GM23248 (cell line): ENCODE data around the gene MFRP. TPM values are rescaled to one million over a fixed set of nuclear protein-coding genes. Genes with fewer than 3 reads are reported as not detected.

ENCODE experiments used
- DNase-seq: peaks from one replicate; pipeline ENCODE4 v3.0.0-alpha.2; 2015
- H2AFZ ChIP-seq: fragments of 200-600 bp; sonication (generic); 2 replicates; pipeline ENCODE4 v1.6.1; 2016; ENCODE audit warnings: antibody characterized with exemption
- H3F3A ChIP-seq: fragments of 200-600 bp; sonication (generic); 2 replicates; pipeline ENCODE4 v1.6.1; 2016; ENCODE audit warnings: mild to moderate bottlenecking, antibody characterized with exemption, mixed run types; ENCODE audit not compliant: insufficient read depth
- H3K27ac ChIP-seq: fragments of 200-600 bp; sonication (generic); 2 replicates; pipeline ENCODE4 v1.5.1; 2016; ENCODE audit warnings: mild to moderate bottlenecking
- H3K27me3 ChIP-seq: fragments of 200-600 bp; sonication (generic); replicated peaks from 2 replicates; pipeline ENCODE4 v1.6.1; 2016; ENCODE audit warnings: mild to moderate bottlenecking; ENCODE audit not compliant: insufficient read depth
- H3K36me3 ChIP-seq: fragments of 200-600 bp; sonication (generic); 2 replicates; pipeline ENCODE4 v1.6.1; 2016; ENCODE audit warnings: low read depth, mild to moderate bottlenecking
- H3K4me1 ChIP-seq: fragments of 200-600 bp; sonication (generic); 2 replicates; pipeline ENCODE4 v1.6.1; 2016; ENCODE audit warnings: mild to moderate bottlenecking; ENCODE audit not compliant: insufficient read depth
- H3K4me2 ChIP-seq: fragments of 200-600 bp; sonication (generic); one replicate; pipeline ENCODE4 v1.6.1; 2016; ENCODE audit warnings: mild to moderate bottlenecking; ENCODE audit not compliant: unreplicated experiment
- H3K4me3 ChIP-seq: fragments of 200-600 bp; sonication (generic); 2 replicates; pipeline ENCODE4 v1.5.1; 2016; ENCODE audit warnings: mild to moderate bottlenecking
- H3K79me2 ChIP-seq: fragments of 200-600 bp; sonication (generic); 2 replicates; pipeline ENCODE4 v1.6.1; 2016; ENCODE audit warnings: mild to moderate bottlenecking; ENCODE audit not compliant: insufficient read depth
- H3K9ac ChIP-seq: fragments of 200-600 bp; sonication (generic); 2 replicates; pipeline ENCODE4 v1.6.1; 2016; ENCODE audit warnings: mild to moderate bottlenecking
- H3K9me2 ChIP-seq: fragments of 200-600 bp; sonication (generic); 2 replicates; pipeline ENCODE4 v1.6.1; 2016; ENCODE audit warnings: mixed run types, mild to moderate bottlenecking, moderate library complexity; ENCODE audit not compliant: insufficient read depth
- H3K9me3 ChIP-seq: fragments of 200-600 bp; sonication (generic); one replicate; pipeline ENCODE4 v1.6.1; 2017; ENCODE audit warnings: low read depth
- H4K20me1 ChIP-seq: fragments of 200-600 bp; sonication (generic); 2 replicates; pipeline ENCODE4 v1.6.0; 2016; ENCODE audit not compliant: insufficient read depth
- EZH2 ChIP-seq: fragments of 200-600 bp; sonication (generic); IDR thresholded peaks from 2 replicates; pipeline ENCODE4 v1.6.1; 2018; ENCODE audit warnings: antibody characterized with exemption, mild to moderate bottlenecking; ENCODE audit not compliant: insufficient read depth, poor library complexity, severe bottlenecking
- EZH2phosphoT487 ChIP-seq: fragments of 200-600 bp; sonication (generic); IDR thresholded peaks from 2 replicates; pipeline ENCODE4 v1.6.1; 2018; ENCODE audit warnings: antibody characterized with exemption, moderate library complexity, mild to moderate bottlenecking, low read depth; ENCODE audit not compliant: insufficient read depth
- WGBS, 2 experiments: methylation state at CpG; one replicate each; pipeline ENCODE4 v1.1.6; 2015 to 2017; ENCODE audit warnings: low lambda C conversion rate in 2 of 2, low coverage in 1 of 2; ENCODE audit errors: missing lambda C conversion rate in 2 of 2; 5-methylcytosine and 5-hydroxymethylcytosine counted together
- in situ Hi-C: fragments of 300-500 bp; cut with MboI; formaldehyde crosslinking; loops from 2 replicates; pipeline ENCODE4 v1.15.0; 2020
- polyA plus RNA-seq: library from polyadenylated mRNA; unstranded; fragments of >200 nt; fragmentation: Nextera tagmentation; extraction: Ambion mirVana; gene quantifications from 2 replicates; pipeline ENCODE4 v1.2.1, GENCODE V29; 2016
- total RNA-seq: library from RNA; depleted of rRNA; stranded (reverse); fragments of >200 nt; shearing (Covaris generic); gene quantifications from 2 replicates; pipeline ENCODE4 v1.2.3, GENCODE V29; 2014

The MFRP gene
- total and polyA plus RNA-seq, 2 experiments from 2014 or later, result not detected

DNA sequence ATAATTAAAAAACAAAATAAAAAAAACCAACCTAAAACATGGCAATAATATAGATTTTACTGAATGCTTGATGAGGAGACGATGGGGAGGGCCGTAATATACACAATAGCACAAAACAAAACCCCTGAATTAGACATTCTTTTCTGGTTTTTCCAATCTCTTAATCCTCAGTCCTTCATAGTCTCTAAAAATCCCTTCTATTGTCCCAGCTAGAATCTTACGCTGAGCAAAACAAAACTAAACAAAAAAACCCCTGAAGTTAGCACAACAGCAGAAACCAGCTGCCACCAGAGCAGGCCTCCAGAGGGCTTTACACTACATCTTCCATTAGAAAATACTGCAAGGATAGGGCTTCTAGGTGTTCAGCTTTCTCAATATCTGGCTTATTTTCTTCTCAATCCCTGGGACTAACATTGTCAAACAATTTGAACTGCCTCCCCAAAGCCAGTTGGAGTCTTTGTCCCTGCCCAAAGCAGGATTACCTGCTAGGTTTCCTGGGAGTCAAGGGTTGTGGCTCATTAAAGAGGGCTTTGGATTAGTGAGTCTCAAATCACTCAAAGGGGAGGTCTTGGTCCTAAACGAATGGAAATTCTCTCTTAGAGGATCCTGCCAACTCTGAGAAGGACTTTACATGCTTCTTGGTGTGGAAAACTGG lies 14.3 kb downstream of the MFRP start:
- no peak for TF ChIP-seq EZH2
- TF ChIP-seq EZH2phosphoT487, result no peak
- Histone ChIP-seq H3K36me3 (no peaks in the 10 kb centered on the region), H3K27ac (no peak overlapping the region), H3K4me2 (no peak overlapping the region), H3K9ac (no peak overlapping the region), H3K9me3 (no peaks in the 10 kb centered on the region), H3K79me2 (peaks cover 28% of the 10 kb centered on the region), H3F3A (peaks cover 3% of the 10 kb centered on the region; the same call in 1 of the 2 replicates), H2AFZ (no peak overlapping the region), H3K4me1 (peaks cover 15% of the 10 kb centered on the region; the same call in 1 of the 2 replicates), H4K20me1 (no peaks in the 10 kb centered on the region), H3K9me2 (no peaks in the 10 kb centered on the region), H3K4me3 (no peak overlapping the region), H3K27me3 (no peaks in the 10 kb centered on the region; the same call in 1 of the 2 replicates)
- 70 to 78% methylated on average over 4 of the region's 4 CpGs for WGBS, 2 experiments
- no peak for DNase-seq
- in situ Hi-C loops, result no loop called here

DNA sequence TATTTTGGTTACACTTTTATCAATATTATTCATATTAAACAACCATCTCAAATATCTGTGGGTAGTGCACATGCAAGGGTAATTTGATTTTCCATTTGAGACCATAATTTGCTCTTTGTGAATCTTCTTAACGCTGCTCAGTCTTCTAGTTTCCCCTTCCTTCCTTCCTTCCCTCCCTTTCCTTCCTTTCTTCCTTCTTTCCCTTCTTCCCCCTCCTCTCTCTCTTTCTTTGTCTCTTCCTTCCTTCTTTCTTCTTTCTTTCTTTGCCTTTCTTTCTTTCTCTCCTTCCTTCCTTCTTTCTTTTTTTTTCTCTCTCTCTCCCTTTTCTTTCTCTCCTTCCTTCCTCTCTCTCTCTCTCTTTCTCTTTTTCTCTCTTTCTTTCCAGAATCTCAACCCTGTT lies 16.3 kb downstream of the MFRP start:
- in situ Hi-C loops, result no loop called here
- Histone ChIP-seq H3K4me3 (no peak overlapping the region), H3K4me1 (peaks cover 5% of the 10 kb centered on the region; the same call in 1 of the 2 replicates), H3K27me3 (no peaks in the 10 kb centered on the region; the same call in 1 of the 2 replicates), H3K79me2 (peaks cover 9% of the 10 kb centered on the region), H3K9me3 (no peaks in the 10 kb centered on the region), H3K4me2 (no peak overlapping the region), H3K9ac (no peak overlapping the region), H3K36me3 (no peaks in the 10 kb centered on the region), H3F3A (no peaks in the 10 kb centered on the region), H3K27ac (no peak overlapping the region), H2AFZ (no peak overlapping the region), H3K9me2 (no peaks in the 10 kb centered on the region), H4K20me1 (no peaks in the 10 kb centered on the region)
- TF ChIP-seq EZH2 (no peak), EZH2phosphoT487 (no peak)
- WGBS, 2 experiments, result 23 to 55% methylated on average over 1 of the region's 1 CpG
- no peak for DNase-seq

DNA sequence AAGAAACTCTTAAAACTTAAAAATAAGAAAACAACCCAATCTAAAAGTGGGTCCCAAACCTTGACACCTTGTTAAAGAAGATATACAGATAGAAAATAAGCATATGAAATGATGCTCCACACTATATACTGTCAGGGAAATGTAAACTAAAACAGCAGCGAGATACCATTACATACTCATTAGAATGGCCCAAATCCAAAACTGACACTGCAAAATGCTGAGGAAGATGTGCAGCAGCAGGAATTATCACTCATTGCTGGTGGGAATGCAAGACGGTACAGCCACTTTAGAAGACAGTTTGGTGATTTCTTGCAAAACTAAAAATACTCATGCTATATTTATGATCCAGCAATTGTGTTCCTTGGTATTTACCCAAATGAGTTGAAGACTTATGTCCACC lies 17.2 kb downstream of the MFRP start:
- Histone ChIP-seq H3K4me1 (no peaks in the 10 kb centered on the region), H3K9ac (no peak overlapping the region), H4K20me1 (no peaks in the 10 kb centered on the region), H3K79me2 (no peaks in the 10 kb centered on the region), H3K36me3 (no peaks in the 10 kb centered on the region), H3K27me3 (no peaks in the 10 kb centered on the region; the same call in 1 of the 2 replicates), H3K9me3 (no peaks in the 10 kb centered on the region), H2AFZ (no peak overlapping the region), H3K4me3 (no peak overlapping the region), H3F3A (no peaks in the 10 kb centered on the region), H3K4me2 (no peak overlapping the region), H3K27ac (no peak overlapping the region), H3K9me2 (no peaks in the 10 kb centered on the region)
- no peak for TF ChIP-seq EZH2phosphoT487
- no peak for TF ChIP-seq EZH2
- no peak for DNase-seq
- 47 to 54% methylated on average over 2 of the region's 2 CpGs for WGBS, 2 experiments
- in situ Hi-C loops, result no loop called here

DNA sequence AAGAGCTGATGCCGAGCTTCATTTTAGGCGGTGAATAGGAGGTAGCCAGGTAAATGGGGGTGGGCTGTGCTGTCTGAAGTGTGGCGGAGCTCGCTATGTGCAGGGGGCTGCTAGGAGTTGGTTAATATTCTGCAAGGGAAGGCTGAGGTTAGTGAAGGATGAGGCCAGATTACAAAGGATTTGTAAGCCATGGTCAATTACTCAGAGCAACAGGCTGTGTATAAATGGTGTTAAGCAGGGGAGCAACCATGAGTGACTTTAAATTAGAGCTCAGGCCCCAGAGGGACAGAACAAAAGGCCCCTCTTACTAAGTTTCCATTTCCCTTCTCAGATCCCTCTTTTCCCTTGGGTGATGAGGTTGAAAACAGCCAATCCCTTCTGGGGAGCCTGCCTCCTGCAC lies 22.3 kb downstream of the MFRP start:
- Histone ChIP-seq H3K4me1 (peaks cover 14% of the 10 kb centered on the region; the same call in 1 of the 2 replicates), H3K36me3 (no peaks in the 10 kb centered on the region), H3K27me3 (no peaks in the 10 kb centered on the region), H2AFZ (no peak overlapping the region), H4K20me1 (no peaks in the 10 kb centered on the region), H3K9me2 (no peaks in the 10 kb centered on the region), H3K27ac (no peak overlapping the region), H3K4me3 (no peak overlapping the region), H3K79me2 (no peaks in the 10 kb centered on the region), H3F3A (0 out of 2 replicates have a peak, but pooled peaks cover 13% of the 10 kb centered on the region), H3K9ac (no peak overlapping the region), H3K4me2 (no peak overlapping the region), H3K9me3 (no peaks in the 10 kb centered on the region)
- DNase-seq, result no peak
- TF ChIP-seq EZH2 (no peak), EZH2phosphoT487 (no peak)
- in situ Hi-C loops, result no loop called here
- WGBS, 2 experiments, result 22 to 43% methylated on average over 4 of the region's 4 CpGs
